GM23338 (cell line): ENCODE data around the gene HMHB1.

Experiments
- CREB1 ChIP-seq: fragments of 250-450 bp; sonication (Bioruptor Pico); IDR thresholded peaks from 2 replicates; pipeline ENCODE4 v1.5.0; 2020; ENCODE audit warnings: low read depth, mild to moderate bottlenecking, moderate library complexity
- EZH2 ChIP-seq: fragments of 200-600 bp; sonication (generic); IDR thresholded peaks from one replicate; pipeline ENCODE4 v1.8.0; 2017; ENCODE audit warnings: antibody characterized with exemption, mild to moderate bottlenecking, low read depth; ENCODE audit not compliant: unreplicated experiment
- EZH2phosphoT487 ChIP-seq: fragments of 200-600 bp; sonication (generic); IDR thresholded peaks from one replicate; pipeline ENCODE4 v1.8.1; 2018; ENCODE audit warnings: antibody characterized with exemption; ENCODE audit not compliant: unreplicated experiment
- POLR2AphosphoS5 ChIP-seq: IDR thresholded peaks from 2 replicates; pipeline ENCODE4 v1.6.1; 2016; ENCODE audit warnings: antibody characterized with exemption, low read depth
- REST ChIP-seq: IDR thresholded peaks from one replicate; pipeline ENCODE4 v1.6.1; 2018; ENCODE audit warnings: antibody characterized with exemption; ENCODE audit not compliant: unreplicated experiment
- TF ChIP-seq, protein P1 (sequence below), 2 experiments: fragments of 200-600 bp in 1 of 2; sonication (generic) in 1 of 2; conservative IDR thresholded peaks; 2 replicates each; pipeline versions ENCODE4 v1.5.1 to v1.6.1; 2016 to 2017; ENCODE audit warnings: antibody characterized with exemption in 2 of 2, low read depth in 2 of 2, mild to moderate bottlenecking in 2 of 2, moderate library complexity in 1 of 2

DNA sequence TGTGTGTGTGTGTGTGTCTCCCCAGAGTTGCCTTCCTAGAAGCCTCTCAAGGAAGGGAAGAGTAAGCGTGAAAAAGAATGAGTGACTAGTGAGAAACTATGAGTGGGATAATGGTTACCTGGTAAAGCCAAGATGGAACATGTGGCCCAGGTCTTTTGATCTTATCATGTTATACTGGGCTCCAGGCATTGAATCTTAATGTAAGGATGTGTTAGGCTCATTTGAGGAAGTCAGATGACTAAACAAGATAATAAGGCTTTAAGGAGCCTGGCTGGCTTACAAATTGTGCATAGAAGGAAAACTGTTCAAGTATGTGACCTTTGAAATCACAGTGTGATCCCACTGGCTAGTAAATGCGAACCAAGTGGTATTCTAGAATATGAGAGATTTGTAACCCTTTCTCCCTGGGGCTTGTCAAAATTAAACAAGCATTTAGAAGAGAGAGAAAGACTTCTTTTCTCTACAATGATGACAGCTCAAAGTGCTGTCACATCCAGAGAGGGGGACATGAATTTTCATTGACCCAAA is 29.9 kb upstream of the HMHB1 start:
- TF ChIP-seq, protein P1, sequence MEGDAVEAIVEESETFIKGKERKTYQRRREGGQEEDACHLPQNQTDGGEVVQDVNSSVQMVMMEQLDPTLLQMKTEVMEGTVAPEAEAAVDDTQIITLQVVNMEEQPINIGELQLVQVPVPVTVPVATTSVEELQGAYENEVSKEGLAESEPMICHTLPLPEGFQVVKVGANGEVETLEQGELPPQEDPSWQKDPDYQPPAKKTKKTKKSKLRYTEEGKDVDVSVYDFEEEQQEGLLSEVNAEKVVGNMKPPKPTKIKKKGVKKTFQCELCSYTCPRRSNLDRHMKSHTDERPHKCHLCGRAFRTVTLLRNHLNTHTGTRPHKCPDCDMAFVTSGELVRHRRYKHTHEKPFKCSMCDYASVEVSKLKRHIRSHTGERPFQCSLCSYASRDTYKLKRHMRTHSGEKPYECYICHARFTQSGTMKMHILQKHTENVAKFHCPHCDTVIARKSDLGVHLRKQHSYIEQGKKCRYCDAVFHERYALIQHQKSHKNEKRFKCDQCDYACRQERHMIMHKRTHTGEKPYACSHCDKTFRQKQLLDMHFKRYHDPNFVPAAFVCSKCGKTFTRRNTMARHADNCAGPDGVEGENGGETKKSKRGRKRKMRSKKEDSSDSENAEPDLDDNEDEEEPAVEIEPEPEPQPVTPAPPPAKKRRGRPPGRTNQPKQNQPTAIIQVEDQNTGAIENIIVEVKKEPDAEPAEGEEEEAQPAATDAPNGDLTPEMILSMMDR (conservative IDR thresholded peaks at IDR 0.05; ENCODE audit: low read depth in 2 of 2) = no peak
- TF ChIP-seq EZH2 (no peak), POLR2AphosphoS5 (no peak), REST (no peak), CREB1 (CRISPR knock-in tag) (no peak), EZH2phosphoT487 (no peak)
